Measurements from ENCODE around the gene ERMARD. TPM values are rescaled to one million over a fixed set of nuclear protein-coding genes. Genes with fewer than 3 reads are reported as not detected.

Gene ERMARD
- total RNA-seq, 1 donor from 2014 or later, result 26.1 TPM

DNA sequence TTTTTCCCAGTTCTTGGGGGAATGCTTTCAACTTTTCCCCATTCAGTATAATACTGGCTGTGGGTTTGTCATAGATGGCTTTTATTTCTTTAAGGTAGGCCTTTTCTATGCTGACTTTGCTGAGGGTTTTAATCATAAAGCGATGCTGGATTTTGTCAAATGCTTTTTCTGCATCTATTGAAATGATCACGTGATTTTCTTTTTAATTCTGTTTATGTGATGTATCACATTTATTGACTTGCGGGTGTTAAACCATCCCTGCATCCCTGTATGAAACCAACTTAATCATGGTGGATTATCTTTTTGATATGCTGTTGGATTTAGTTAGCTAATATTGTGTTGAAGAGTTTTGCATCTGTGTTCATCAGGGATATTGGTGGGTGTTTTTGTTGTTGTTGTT is 65.6 kb downstream of the ERMARD start:
- Mint-ChIP-seq H3K36me3 (ENCODE audit: low read depth) (peaks cover 5% of the 10 kb centered on the region), H3K9me3 (ENCODE audit: low read depth) (peaks cover 25% of the 10 kb centered on the region), H3K4me1 (ENCODE audit: low read depth) (no peaks in the 10 kb centered on the region), H3K4me3 (ENCODE audit: unreplicated experiment) (no peak overlapping the region), H3K27ac (ENCODE audit: unreplicated experiment) (no peak overlapping the region), H3K27me3 (ENCODE audit: low read depth) (peaks cover 37% of the 10 kb centered on the region)
- no peak for DNase-seq (ENCODE audit: low spot score)
- TF ChIP-seq, protein P1, sequence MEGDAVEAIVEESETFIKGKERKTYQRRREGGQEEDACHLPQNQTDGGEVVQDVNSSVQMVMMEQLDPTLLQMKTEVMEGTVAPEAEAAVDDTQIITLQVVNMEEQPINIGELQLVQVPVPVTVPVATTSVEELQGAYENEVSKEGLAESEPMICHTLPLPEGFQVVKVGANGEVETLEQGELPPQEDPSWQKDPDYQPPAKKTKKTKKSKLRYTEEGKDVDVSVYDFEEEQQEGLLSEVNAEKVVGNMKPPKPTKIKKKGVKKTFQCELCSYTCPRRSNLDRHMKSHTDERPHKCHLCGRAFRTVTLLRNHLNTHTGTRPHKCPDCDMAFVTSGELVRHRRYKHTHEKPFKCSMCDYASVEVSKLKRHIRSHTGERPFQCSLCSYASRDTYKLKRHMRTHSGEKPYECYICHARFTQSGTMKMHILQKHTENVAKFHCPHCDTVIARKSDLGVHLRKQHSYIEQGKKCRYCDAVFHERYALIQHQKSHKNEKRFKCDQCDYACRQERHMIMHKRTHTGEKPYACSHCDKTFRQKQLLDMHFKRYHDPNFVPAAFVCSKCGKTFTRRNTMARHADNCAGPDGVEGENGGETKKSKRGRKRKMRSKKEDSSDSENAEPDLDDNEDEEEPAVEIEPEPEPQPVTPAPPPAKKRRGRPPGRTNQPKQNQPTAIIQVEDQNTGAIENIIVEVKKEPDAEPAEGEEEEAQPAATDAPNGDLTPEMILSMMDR (IDR thresholded peaks at IDR 0.05), result no peak

DNA sequence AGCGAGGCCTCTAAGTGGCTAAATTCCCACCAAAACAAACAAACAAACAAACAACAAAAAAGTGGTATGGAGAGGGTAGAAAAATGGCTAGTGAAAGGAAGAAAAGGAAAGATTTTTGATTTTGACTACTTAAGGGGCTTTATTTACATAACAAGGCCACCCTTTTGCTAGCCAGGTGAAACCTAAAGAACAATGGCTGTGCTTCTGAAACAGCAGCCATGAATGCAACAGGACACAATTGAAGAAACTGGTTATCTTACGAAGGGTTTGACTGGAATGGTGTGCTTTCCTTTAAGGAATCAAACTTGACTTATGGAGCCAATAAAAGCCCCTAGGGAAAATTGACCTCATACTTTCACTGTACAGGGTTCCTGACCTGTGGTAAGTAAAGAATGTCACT is 68.9 kb downstream of the ERMARD start:
- H3K4me3 Mint-ChIP-seq (ENCODE audit: unreplicated experiment), result no peak overlapping the region
- H3K27me3 Mint-ChIP-seq (ENCODE audit: low read depth), result peaks cover 61% of the 10 kb centered on the region
- peaks cover 4% of the 10 kb centered on the region for H3K36me3 Mint-ChIP-seq (ENCODE audit: low read depth)
- peaks cover 21% of the 10 kb centered on the region for H3K9me3 Mint-ChIP-seq (ENCODE audit: low read depth)
- H3K27ac Mint-ChIP-seq (ENCODE audit: unreplicated experiment), result no peak overlapping the region
- no peak for DNase-seq (ENCODE audit: low spot score)
- TF ChIP-seq, protein P1 (IDR thresholded peaks at IDR 0.05), result no peak
- no peaks in the 10 kb centered on the region for H3K4me1 Mint-ChIP-seq (ENCODE audit: low read depth)

GRCh38 chr6:169824021-169824420 is 72.6 kb downstream of the ERMARD start:
- DNase-seq (ENCODE audit: low spot score), result no peak
- TF ChIP-seq, protein P1 (IDR thresholded peaks at IDR 0.05), result no peak
- H3K4me3 Mint-ChIP-seq (ENCODE audit: unreplicated experiment), result no peak overlapping the region
- peaks cover 46% of the 10 kb centered on the region for H3K27me3 Mint-ChIP-seq (ENCODE audit: low read depth)
- peaks cover 11% of the 10 kb centered on the region for H3K9me3 Mint-ChIP-seq (ENCODE audit: low read depth)
- no peaks in the 10 kb centered on the region for H3K4me1 Mint-ChIP-seq (ENCODE audit: low read depth)
- H3K36me3 Mint-ChIP-seq (ENCODE audit: low read depth), result no peaks in the 10 kb centered on the region
- no peak overlapping the region for H3K27ac Mint-ChIP-seq (ENCODE audit: unreplicated experiment)

GRCh38 chr6:169824848-169825557 is 73.6 kb downstream of the ERMARD start:
- H3K36me3 Mint-ChIP-seq (ENCODE audit: low read depth), result no peaks in the 10 kb centered on the region
- H3K27ac Mint-ChIP-seq (ENCODE audit: unreplicated experiment), result no peak overlapping the region
- no peak overlapping the region for H3K4me3 Mint-ChIP-seq (ENCODE audit: unreplicated experiment)
- no peaks in the 10 kb centered on the region for H3K4me1 Mint-ChIP-seq (ENCODE audit: low read depth)
- DNase-seq (ENCODE audit: low spot score), result no peak
- H3K27me3 Mint-ChIP-seq (ENCODE audit: low read depth), result peaks cover 46% of the 10 kb centered on the region
- peaks cover 11% of the 10 kb centered on the region for H3K9me3 Mint-ChIP-seq (ENCODE audit: low read depth)
- TF ChIP-seq, protein P1 (IDR thresholded peaks at IDR 0.05), result no peak

DNA sequence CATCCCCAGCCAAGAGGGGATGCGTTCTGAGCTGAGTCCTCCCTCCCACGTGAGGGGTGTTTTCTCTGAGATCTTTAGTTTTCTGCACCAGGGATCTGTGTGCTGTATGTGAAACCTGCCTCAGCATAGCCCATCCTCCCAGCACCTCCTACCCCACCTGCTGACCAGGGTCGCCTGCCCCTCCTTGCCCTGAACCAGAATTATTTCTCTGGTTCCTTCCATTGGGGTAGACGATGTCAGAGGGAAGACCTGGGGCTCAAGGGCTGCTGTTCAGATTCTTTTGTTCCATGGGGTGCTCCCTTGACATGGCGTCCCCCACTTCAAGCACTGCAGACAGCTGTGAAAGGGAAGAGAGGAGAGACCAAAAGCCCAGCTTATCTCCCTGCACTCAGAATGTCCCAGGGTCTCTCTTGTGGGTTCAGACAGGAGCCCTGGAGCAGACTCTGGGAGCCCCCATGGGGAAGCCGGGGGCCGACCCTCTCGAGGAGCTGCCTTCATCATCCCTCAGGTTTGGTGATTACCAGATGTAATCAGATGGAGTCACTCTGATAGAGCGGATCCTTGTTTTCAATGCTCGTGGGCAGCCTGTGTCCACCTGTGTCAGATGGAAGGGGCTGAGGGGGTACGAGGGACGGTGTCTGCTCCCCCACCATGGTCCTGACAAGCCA is 74.3 kb downstream of the ERMARD start:
- TF ChIP-seq, protein P1 (IDR thresholded peaks at IDR 0.05), result no peak
- no peaks in the 10 kb centered on the region for H3K4me1 Mint-ChIP-seq (ENCODE audit: low read depth)
- peaks cover 42% of the 10 kb centered on the region for H3K27me3 Mint-ChIP-seq (ENCODE audit: low read depth)

More for the DNA sequence above, 74.3 kb downstream of the ERMARD start:
- Mint-ChIP-seq H3K4me3 (ENCODE audit: unreplicated experiment) (no peak overlapping the region), H3K36me3 (ENCODE audit: low read depth) (no peaks in the 10 kb centered on the region), H3K9me3 (ENCODE audit: low read depth) (peaks cover 11% of the 10 kb centered on the region), H3K27ac (ENCODE audit: unreplicated experiment) (no peak overlapping the region)
- DNase-seq (ENCODE audit: low spot score), result no peak

Measured in chondrocyte (in vitro differentiated cells).